ENCODE results near the gene AGAP3. TPM values are rescaled to one million over a fixed set of nuclear protein-coding genes. Genes with fewer than 3 reads are reported as not detected.

Gene AGAP3
- polyA plus RNA-seq, 3 donors = 6.4 to 133 (median 6.8) TPM

- peaks cover 12 to 30% (median 20%) of the 10 kb centered on the region in 7 donors for H3K9me3 Mint-ChIP-seq
- peak; percentile 72 to 81 (median 76) for DNase-seq
- Histone ChIP-seq H3K79me2 (ENCODE audit: insufficient read depth, low read length) (no peaks in the 10 kb centered on the region), H3K4me1 (ENCODE audit: control insufficient read depth in 1 of 2, insufficient read depth in 2 of 2, low read length in 2 of 2) (peaks cover 2 to 9% of the 10 kb centered on the region in 2 donors), H3K4me3 (replicated peaks in 1 of 3; ENCODE audit: low read depth in 2 of 3, low read length in 3 of 3) (no peak overlapping the region), H3K27me3 (ENCODE audit: control insufficient read depth in 2 of 2, insufficient read depth in 2 of 2, low read length in 2 of 2) (peaks cover 23 to 61% of the 10 kb centered on the region in 2 donors), H2AFZ (ENCODE audit: insufficient read depth, low read depth, low read length, poor library complexity, severe bottlenecking) (no peak overlapping the region), H4K20me1 (ENCODE audit: insufficient read depth, low read length) (no peaks in the 10 kb centered on the region), H3K9me3 (replicated peaks in 1 of 2; ENCODE audit: control insufficient read depth in 1 of 2, insufficient read depth in 1 of 2, low read length in 2 of 2) (peaks cover 13 to 18% of the 10 kb centered on the region in 2 donors), H3K9ac (ENCODE audit: insufficient read depth, low read length, poor library complexity, severe bottlenecking) (no peak overlapping the region), H3K4me2 (replicated peaks; ENCODE audit: extremely low read depth, low read length, poor library complexity, severe bottlenecking) (no peak overlapping the region), H3K27ac (ENCODE audit: low read depth in 1 of 2, low read length in 2 of 2) (no peak overlapping the region), H3K36me3 (replicated peaks in 1 of 2; ENCODE audit: control insufficient read depth in 1 of 2, insufficient read depth in 2 of 2, low read length in 2 of 2) (no peaks in the 10 kb centered on the region)
- peak overlapping the region in 1 of 2 donors; percentile 67 for H3K4me3 Mint-ChIP-seq
- H3K27me3 Mint-ChIP-seq (ENCODE audit: low read depth in 3 of 3) = peaks cover 50 to 80% (median 52%) of the 10 kb centered on the region in 3 donors
- no peak overlapping the region for H3K27ac Mint-ChIP-seq
- 21% methylated on average over 41 of the region's 42 CpGs for WGBS (ENCODE audit: insufficient coverage)
- TF ChIP-seq CTCF (IDR thresholded peaks at IDR 0.05) = peak; percentile 100
- intact Hi-C loops (cut with micrococcal nuclease) = loop anchor here (2.0 to 5.0 kb wide), 2 partner anchors 48 to 50 kb away; no protein-coding TSS in a partner anchor
- H3K36me3 Mint-ChIP-seq = peaks cover 2 to 3% of the 10 kb centered on the region in 2 donors
- H3K4me1 Mint-ChIP-seq = peaks cover 9% of the 10 kb centered on the region
Observed at GRCh38 chr7:151172273-151173141, 86.2 kb downstream of the AGAP3 start.

- Histone ChIP-seq H3K9me3 (replicated peaks in 1 of 2; ENCODE audit: control insufficient read depth in 1 of 2, insufficient read depth in 1 of 2, low read length in 2 of 2) (peaks cover 8 to 18% of the 10 kb centered on the region in 2 donors), H3K4me3 (replicated peaks in 1 of 3; ENCODE audit: low read depth in 2 of 3, low read length in 3 of 3) (no peak overlapping the region), H2AFZ (ENCODE audit: insufficient read depth, low read depth, low read length, poor library complexity, severe bottlenecking) (no peak overlapping the region), H3K27ac (ENCODE audit: low read depth in 1 of 2, low read length in 2 of 2) (no peak overlapping the region), H3K4me1 (ENCODE audit: control insufficient read depth in 1 of 2, insufficient read depth in 2 of 2, low read length in 2 of 2) (no peaks in the 10 kb centered on the region), H3K4me2 (replicated peaks; ENCODE audit: extremely low read depth, low read length, poor library complexity, severe bottlenecking) (no peak overlapping the region), H3K9ac (ENCODE audit: insufficient read depth, low read length, poor library complexity, severe bottlenecking) (no peak overlapping the region), H3K79me2 (ENCODE audit: insufficient read depth, low read length) (no peaks in the 10 kb centered on the region), H4K20me1 (ENCODE audit: insufficient read depth, low read length) (no peaks in the 10 kb centered on the region), H3K27me3 (ENCODE audit: control insufficient read depth in 2 of 2, insufficient read depth in 2 of 2, low read length in 2 of 2) (peaks cover 15 to 52% of the 10 kb centered on the region in 2 donors), H3K36me3 (replicated peaks in 1 of 2; ENCODE audit: control insufficient read depth in 1 of 2, insufficient read depth in 2 of 2, low read length in 2 of 2) (no peaks in the 10 kb centered on the region)
- WGBS (ENCODE audit: insufficient coverage) = 87% methylated on average over 36 of the region's 43 CpGs
- Mint-ChIP-seq H3K4me1 (peaks cover 5% of the 10 kb centered on the region), H3K27me3 (ENCODE audit: low read depth in 3 of 3) (peaks cover 46 to 73% (median 48%) of the 10 kb centered on the region in 3 donors), H3K4me3 (peak overlapping the region in 1 of 2 donors; percentile 16), H3K9me3 (peaks cover 12 to 28% (median 19%) of the 10 kb centered on the region in 7 donors), H3K36me3 (peaks cover 0 to under 1% of the 10 kb centered on the region in 2 donors), H3K27ac (no peak overlapping the region)
- TF ChIP-seq CTCF (IDR thresholded peaks at IDR 0.05) = no peak
- intact Hi-C loops (cut with micrococcal nuclease) = loop anchor here (2.0 to 5.0 kb wide), 2 partner anchors 49 to 51 kb away; no protein-coding TSS in a partner anchor
- no peak for DNase-seq
Observed at GRCh38 chr7:151173386-151174245, 87.3 kb downstream of the AGAP3 start.

Data from CD14-positive monocyte (primary cell).